Measurements from ENCODE around the gene CPED1.

DNA sequence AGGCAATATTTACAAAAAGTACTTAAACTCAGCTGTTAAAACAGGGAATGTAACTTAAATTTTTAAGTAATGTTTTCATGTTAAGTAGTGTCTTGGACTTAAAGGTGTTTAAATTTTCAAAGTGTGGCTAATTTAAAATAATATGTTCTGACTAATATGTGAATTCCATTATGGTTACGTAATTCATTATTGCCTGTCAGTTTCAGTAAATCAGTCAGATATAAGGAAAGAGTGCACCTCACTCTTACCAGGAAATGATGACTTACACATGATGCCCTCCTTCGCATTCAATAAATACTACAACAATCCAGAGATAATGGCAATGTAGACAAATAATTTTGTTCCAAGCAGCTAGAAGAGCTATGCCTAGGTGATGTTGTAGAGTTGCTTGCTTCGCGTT is 271.3 kb downstream of the CPED1 start:
- TF ChIP-seq SKIL (IDR thresholded peaks at IDR 0.05; ENCODE audit: low read depth, poor library complexity, severe bottlenecking) (no peak), SUPT20H (IDR thresholded peaks at IDR 0.05; ENCODE audit: borderline replicate concordance, control insufficient read depth, low read depth, low read length) (no peak), POLR2AphosphoS5 (IDR thresholded peaks at IDR 0.05; ENCODE audit: low read length) (no peak), CBX5 (IDR thresholded peaks at IDR 0.05; ENCODE audit: low read depth) (no peak), TCF12 (IDR thresholded peaks at IDR 0.05; ENCODE audit: low read depth, low read length) (no peak)
- TF ChIP-seq, protein P1, sequence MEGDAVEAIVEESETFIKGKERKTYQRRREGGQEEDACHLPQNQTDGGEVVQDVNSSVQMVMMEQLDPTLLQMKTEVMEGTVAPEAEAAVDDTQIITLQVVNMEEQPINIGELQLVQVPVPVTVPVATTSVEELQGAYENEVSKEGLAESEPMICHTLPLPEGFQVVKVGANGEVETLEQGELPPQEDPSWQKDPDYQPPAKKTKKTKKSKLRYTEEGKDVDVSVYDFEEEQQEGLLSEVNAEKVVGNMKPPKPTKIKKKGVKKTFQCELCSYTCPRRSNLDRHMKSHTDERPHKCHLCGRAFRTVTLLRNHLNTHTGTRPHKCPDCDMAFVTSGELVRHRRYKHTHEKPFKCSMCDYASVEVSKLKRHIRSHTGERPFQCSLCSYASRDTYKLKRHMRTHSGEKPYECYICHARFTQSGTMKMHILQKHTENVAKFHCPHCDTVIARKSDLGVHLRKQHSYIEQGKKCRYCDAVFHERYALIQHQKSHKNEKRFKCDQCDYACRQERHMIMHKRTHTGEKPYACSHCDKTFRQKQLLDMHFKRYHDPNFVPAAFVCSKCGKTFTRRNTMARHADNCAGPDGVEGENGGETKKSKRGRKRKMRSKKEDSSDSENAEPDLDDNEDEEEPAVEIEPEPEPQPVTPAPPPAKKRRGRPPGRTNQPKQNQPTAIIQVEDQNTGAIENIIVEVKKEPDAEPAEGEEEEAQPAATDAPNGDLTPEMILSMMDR (IDR thresholded peaks at IDR 0.05 in 2 of 3, conservative IDR thresholded peaks at IDR 0.05 in 1 of 3; ENCODE audit: control insufficient read depth in 2 of 3, extremely low read depth in 1 of 3, insufficient read depth in 1 of 3, low read depth in 3 of 3, low read length in 3 of 3): no peak
- TF ChIP-seq, protein P2, sequence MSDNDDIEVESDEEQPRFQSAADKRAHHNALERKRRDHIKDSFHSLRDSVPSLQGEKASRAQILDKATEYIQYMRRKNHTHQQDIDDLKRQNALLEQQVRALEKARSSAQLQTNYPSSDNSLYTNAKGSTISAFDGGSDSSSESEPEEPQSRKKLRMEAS (IDR thresholded peaks at IDR 0.05; ENCODE audit: low read depth, low read length): no peak
